Naive thymus-derived CD4-positive, alpha-beta T cell (primary cell): Measurements from ENCODE around the gene CAMTA2. TPM values are rescaled to one million over a fixed set of nuclear protein-coding genes. Genes with fewer than 3 reads are reported as not detected.

ENCODE experiments used
- ATAC-seq: fragments of 150-1000 bp; cut with Tn5 transposase; 2 replicates; pipeline ENCODE4 v1.10.0; 2021; ENCODE audit warnings: mild to moderate bottlenecking, moderate library complexity
- CTCF ChIA-PET: fragments of 350-600 bp; sonication (Branson Sonifier 250); formaldehyde crosslinking; loops from one replicate; lab custom pipeline; 2021; ENCODE audit warnings: antibody characterized with exemption; lab: Charles Lee
- POLR2A ChIA-PET: fragments of 350-600 bp; sonication (Branson Sonifier 250); formaldehyde crosslinking; loops from one replicate; lab custom pipeline; 2021; ENCODE audit warnings: antibody characterized with exemption, inconsistent platforms; lab: Charles Lee
- DNase-seq, 9 donors: peaks; one replicate each; pipeline versions ENCODE4 v3.0.0 to v3.0.0-alpha.2; 2020 to 2022; ENCODE audit warnings: mixed read lengths in 1 of 9
- H3K27ac ChIP-seq: one replicate; pipeline ENCODE4 v1.7.0; 2013; ENCODE audit warnings: mild to moderate bottlenecking, low read depth, low read length, moderate library complexity
- H3K27me3 ChIP-seq, 2 donors: one replicate each; pipeline ENCODE4 v1.7.0; 2013; ENCODE audit warnings: low read length in 2 of 2, mild to moderate bottlenecking in 2 of 2, moderate library complexity in 2 of 2; ENCODE audit not compliant: control insufficient read depth in 2 of 2, insufficient read depth in 2 of 2
- H3K36me3 ChIP-seq, 3 experiments: 1 replicate in 2 of 3; 2 replicates in 1 of 3; pipeline ENCODE4 v1.7.0; 2013; ENCODE audit warnings: low read length in 3 of 3, mild to moderate bottlenecking in 3 of 3, moderate library complexity in 1 of 3; ENCODE audit not compliant: insufficient read depth in 3 of 3, control insufficient read depth in 2 of 3
- H3K4me1 ChIP-seq, 2 donors: one replicate each; pipeline ENCODE4 v1.7.0; 2013; ENCODE audit warnings: low read length in 2 of 2, mild to moderate bottlenecking in 2 of 2, moderate library complexity in 1 of 2; ENCODE audit not compliant: control insufficient read depth in 2 of 2, insufficient read depth in 2 of 2
- H3K4me3 ChIP-seq: 2 replicates; pipeline ENCODE4 v1.7.0; 2013; ENCODE audit warnings: mild to moderate bottlenecking, low read length
- H3K9me3 ChIP-seq, 3 experiments: 1 replicate in 2 of 3; 2 replicates in 1 of 3; pipeline ENCODE4 v1.7.0; 2013; ENCODE audit warnings: low read length in 3 of 3; ENCODE audit not compliant: control insufficient read depth in 2 of 3
- H3K27ac Mint-ChIP-seq, 9 donors: one replicate each; pipeline ENCODE4 v1.8.0; 2020 to 2022; ENCODE audit warnings: mixed read lengths in 9 of 9, mild to moderate bottlenecking in 8 of 9, moderate library complexity in 5 of 9, inconsistent platforms in 2 of 9
- H3K27me3 Mint-ChIP-seq, 5 donors: one replicate each; pipeline ENCODE4 v1.8.0; 2021 to 2022; ENCODE audit warnings: mixed read lengths in 5 of 5, mild to moderate bottlenecking in 1 of 5
- H3K36me3 Mint-ChIP-seq, 5 donors: one replicate each; pipeline ENCODE4 v1.8.0; 2020 to 2022; ENCODE audit warnings: mixed read lengths in 5 of 5, mild to moderate bottlenecking in 3 of 5, inconsistent platforms in 1 of 5
- H3K4me1 Mint-ChIP-seq, 7 donors: one replicate each; pipeline ENCODE4 v1.8.0; 2020 to 2022; ENCODE audit warnings: mixed read lengths in 7 of 7, mild to moderate bottlenecking in 3 of 7, inconsistent platforms in 1 of 7
- H3K4me3 Mint-ChIP-seq, 10 donors: one replicate each; pipeline ENCODE4 v1.8.0; 2020 to 2022; ENCODE audit warnings: mild to moderate bottlenecking in 10 of 10, mixed read lengths in 10 of 10, moderate library complexity in 6 of 10, inconsistent platforms in 2 of 10
- H3K9me3 Mint-ChIP-seq, 11 donors: one replicate each; pipeline ENCODE4 v1.8.0; 2020 to 2022; ENCODE audit warnings: mixed read lengths in 11 of 11, mild to moderate bottlenecking in 4 of 11, inconsistent platforms in 1 of 11, moderate library complexity in 1 of 11
- intact Hi-C, 2 donors: fragments of 100-400 bp; cut with micrococcal nuclease; formaldehyde crosslinking; loops; one replicate each; pipeline ENCODE4 v1.15.1; 2023
- polyA plus RNA-seq, 2 donors: library from polyadenylated mRNA; unstranded; fragments of 300-500 nt; fragmentation: Illumina TruSeq; gene quantifications; one replicate each; pipeline ENCODE4 v1.2.3, GENCODE V29; 2021
- total RNA-seq, 6 experiments: library from RNA in 5 of 6; stranded (reverse) in 5 of 6; gene quantifications; 1 replicate in 5 of 6; 2 replicates in 1 of 6; pipeline ENCODE4 v1.2.3 and lab custom pipeline; 2021 to 2026

Gene CAMTA2
- total and polyA plus RNA-seq, 7 experiments from 2014 or later: 9.7 to 90.0 (median 61.1) TPM

- CTCF ChIA-PET: no interaction called here
- H3K4me3 ChIP-seq: peak overlapping the region; percentile 48
Observed at GRCh38 chr17:4998027-4998731, 10.7 kb upstream of the CAMTA2 start.

GRCh38 chr17:4997302-4998026 lies 10.0 kb upstream of the CAMTA2 start, which contains the start of the genes INCA1 and KIF1C:
Gene INCA1, minus strand, starts transcription at chr17:4997522. Its CDS starts 3,085 bp downstream, at chr17:4994437.
Gene KIF1C, plus strand, starts transcription at chr17:4997950. Its CDS starts 2,297 bp downstream, at chr17:5000247.
- Histone ChIP-seq H3K36me3 (peaks cover 0 to 13% (median 5%) of the 10 kb centered on the region in 3 experiments), H3K9me3 (no peaks in the 10 kb centered on the region), H3K27me3 (no peaks in the 10 kb centered on the region), H3K4me1 (peaks cover 8 to 11% of the 10 kb centered on the region in 2 donors), H3K4me3 (peak within 1 kb of the TSS; percentile 75), H3K27ac (peak within 1 kb of the TSS; percentile 83)
- ATAC-seq (peak; percentile 99), DNase-seq (peak; percentile 84 to 95 (median 92))
- H3K9me3 Mint-ChIP-seq: peaks cover 0 to 2% (median 0%) of the 10 kb centered on the region in 11 donors
- ChIA-PET CTCF (interaction anchor here (0.8 to 1.0 kb wide), 2 partner anchors 9 to 95 kb away, joined by 4 to 5 read pairs; partner anchors contain the start of genes CAMTA2 and CHRNE), POLR2A (interaction anchor here (0.8 to 4.6 kb wide), 13 partner anchors 10 to 286 kb away, joined by 3 to 36 read pairs (median 5); partner anchors contain the start of genes CAMTA2, RNF167, SLC25A11 and SPAG7)
- peak within 1 kb of the TSS; percentile 76 to 95 (median 88) for H3K27ac Mint-ChIP-seq
- H3K36me3 Mint-ChIP-seq: peaks cover 0 to 12% (median 4%) of the 10 kb centered on the region in 5 donors
- H3K4me1 Mint-ChIP-seq: peaks cover 18 to 29% (median 26%) of the 10 kb centered on the region in 7 donors
- no peaks in the 10 kb centered on the region for H3K27me3 Mint-ChIP-seq
- intact Hi-C loops: loop anchor here (1.0 to 5.0 kb wide), 11 partner anchors 10 to 421 kb away; partner anchors contain the start of genes CAMTA2 (in 2 of the 2), PFN1 (in 2 of the 2), RNF167 (in 2 of the 2) and SLC25A11 (in 2 of the 2)
- peak within 1 kb of the TSS; percentile 80 to 95 (median 88) for H3K4me3 Mint-ChIP-seq

More at GRCh38 chr17:4998027-4998731, 10.7 kb upstream of the CAMTA2 start:
- H3K4me1 ChIP-seq: peaks cover 8 to 11% of the 10 kb centered on the region in 2 donors
- DNase-seq (peak in 2 of 9 donors; percentile 18 to 31), ATAC-seq (no peak)
- H3K27ac ChIP-seq: peak overlapping the region; percentile 83
- H3K27me3 ChIP-seq: no peaks in the 10 kb centered on the region
- Mint-ChIP-seq H3K4me3 (peak overlapping the region; percentile 49 to 95 (median 79)), H3K9me3 (peaks cover 0 to 2% (median 0%) of the 10 kb centered on the region in 11 donors), H3K4me1 (peaks cover 18 to 29% (median 26%) of the 10 kb centered on the region in 7 donors), H3K27me3 (no peaks in the 10 kb centered on the region), H3K27ac (peak overlapping the region in 6 of 9 donors; percentile 55 to 84 (median 74)), H3K36me3 (peaks cover 0 to 12% (median 4%) of the 10 kb centered on the region in 5 donors)
- H3K36me3 ChIP-seq: peaks cover 0 to 17% (median 5%) of the 10 kb centered on the region in 3 experiments
- intact Hi-C loops: loop anchor here in 1 of 2 donors (5.0 kb wide), 1 partner anchor 114 kb away; the partner anchor contains the start of gene ZNF232
- POLR2A ChIA-PET: interaction anchor here (0.6 to 4.6 kb wide), 12 partner anchors 10 to 285 kb away, joined by 3 to 36 read pairs (median 6); partner anchors contain the start of genes CAMTA2, RNF167, SLC25A11 and SPAG7
- no peaks in the 10 kb centered on the region for H3K9me3 ChIP-seq

- CTCF ChIA-PET: no interaction called here
- ATAC-seq (no peak), DNase-seq (no peak)
- peaks cover 20 to 35% (median 26%) of the 10 kb centered on the region in 7 donors for H3K4me1 Mint-ChIP-seq
- H3K36me3 Mint-ChIP-seq: peaks cover 0 to 3% (median 0%) of the 10 kb centered on the region in 5 donors
- Histone ChIP-seq H3K27me3 (no peaks in the 10 kb centered on the region), H3K4me1 (peaks cover 8 to 17% of the 10 kb centered on the region in 2 donors), H3K9me3 (no peaks in the 10 kb centered on the region), H3K27ac (no peak overlapping the region), H3K36me3 (no peaks in the 10 kb centered on the region), H3K4me3 (no peak overlapping the region)
- no peak overlapping the region for H3K27ac Mint-ChIP-seq
- H3K9me3 Mint-ChIP-seq: peaks cover 0 to 2% (median 0%) of the 10 kb centered on the region in 11 donors
- POLR2A ChIA-PET: no interaction called here
- intact Hi-C loops: no loop called here
- no peaks in the 10 kb centered on the region for H3K27me3 Mint-ChIP-seq
- no peak overlapping the region for H3K4me3 Mint-ChIP-seq
Observed at GRCh38 chr17:4994081-4994595, 6.7 kb upstream of the CAMTA2 start.

GRCh38 chr17:4987767-4988567 lies 492 bp upstream of the CAMTA2 start:
- ATAC-seq (peak; percentile 15), DNase-seq (peak in 1 of 9 donors; percentile 18)
- intact Hi-C loops: loop anchor here (1.0 to 5.0 kb wide), 7 partner anchors 9 to 124 kb away; partner anchors contain the start of genes INCA1 (in 2 of the 2), KIF1C (in 2 of the 2), RNF167 (in 2 of the 2) and SLC25A11 (in 2 of the 2)
- Mint-ChIP-seq H3K4me3 (peak overlapping the region; percentile 86 to 94 (median 91)), H3K36me3 (peaks cover 0 to 11% (median 2%) of the 10 kb centered on the region in 5 donors), H3K27ac (peak overlapping the region; percentile 87 to 95 (median 93)), H3K9me3 (no peaks in the 10 kb centered on the region), H3K4me1 (peaks cover 29 to 47% (median 45%) of the 10 kb centered on the region in 7 donors), H3K27me3 (no peaks in the 10 kb centered on the region)
- Histone ChIP-seq H3K27me3 (no peaks in the 10 kb centered on the region), H3K36me3 (peaks cover 0 to 17% (median 0%) of the 10 kb centered on the region in 3 experiments), H3K4me3 (peak overlapping the region; percentile 91), H3K27ac (peak overlapping the region; percentile 99), H3K9me3 (no peaks in the 10 kb centered on the region), H3K4me1 (peaks cover 10 to 23% of the 10 kb centered on the region in 2 donors)
- CTCF ChIA-PET: interaction anchor here (0.7 to 1.7 kb wide), 7 partner anchors 9 to 79 kb away, joined by 3 to 6 read pairs (median 3); partner anchors contain the start of genes INCA1, RNF167 and SLC25A11
- POLR2A ChIA-PET: interaction anchor here (0.5 to 4.0 kb wide), 14 partner anchors 10 to 91 kb away, joined by 3 to 50 read pairs (median 7); partner anchors contain the start of genes C17orf107, INCA1, KIF1C and PFN1

GRCh38 chr17:4986403-4986802 lies 1.1 kb downstream of the CAMTA2 start:
- Mint-ChIP-seq H3K27me3 (no peaks in the 10 kb centered on the region), H3K4me3 (peak overlapping the region; percentile 86 to 94 (median 91)), H3K9me3 (no peaks in the 10 kb centered on the region), H3K36me3 (peaks cover 0 to 18% (median 5%) of the 10 kb centered on the region in 5 donors), H3K4me1 (peaks cover 29 to 58% (median 48%) of the 10 kb centered on the region in 7 donors), H3K27ac (peak overlapping the region; percentile 63 to 95 (median 90))
- no peaks in the 10 kb centered on the region for H3K9me3 ChIP-seq
- intact Hi-C loops: loop anchor here in 1 of 2 donors (5.0 kb wide), 2 partner anchors 46 to 126 kb away; partner anchors contain the start of gene ZNF232
- peaks cover 0 to 31% (median 0%) of the 10 kb centered on the region in 3 experiments for H3K36me3 ChIP-seq
- H3K4me1 ChIP-seq: peaks cover 13 to 23% of the 10 kb centered on the region in 2 donors
- peak overlapping the region; percentile 91 for H3K4me3 ChIP-seq
- peak overlapping the region; percentile 99 for H3K27ac ChIP-seq
- ATAC-seq (no peak), DNase-seq (peak in 1 of 9 donors; percentile 35)
- POLR2A ChIA-PET: interaction anchor here (0.5 to 4.0 kb wide), 14 partner anchors 8 to 206 kb away, joined by 3 to 50 read pairs (median 7); partner anchors contain the start of genes C17orf107, INCA1, KIF1C and PFN1
- CTCF ChIA-PET: interaction anchor here (1.4 to 2.7 kb wide), 2 partner anchors 18 to 81 kb away, joined by 4 to 13 read pairs; partner anchors contain the start of gene SPAG7
- H3K27me3 ChIP-seq: no peaks in the 10 kb centered on the region
